Ovary (tissue), 3 donors: ENCODE measurements around the gene FEM1C.

ENCODE experiments used
- POLR2A ChIP-seq: fragments of 450-650 bp; IDR thresholded peaks from one replicate; pipeline ENCODE4 v1.6.1; 2017; ENCODE audit warnings: antibody characterized with exemption, mild to moderate bottlenecking, moderate library complexity
- TF ChIP-seq, protein P1 (sequence below), 3 donors: fragments of 450-650 bp in 2 of 3; fragments of 200-600 bp in 1 of 3; IDR thresholded peaks; one replicate each; pipeline versions ENCODE4 v1.5.1 to v1.8.0; 2016 to 2022; ENCODE audit warnings: antibody characterized with exemption in 3 of 3, mild to moderate bottlenecking in 1 of 3
- donor health status: DM: no; HTN: no; CAD: no.

DNA sequence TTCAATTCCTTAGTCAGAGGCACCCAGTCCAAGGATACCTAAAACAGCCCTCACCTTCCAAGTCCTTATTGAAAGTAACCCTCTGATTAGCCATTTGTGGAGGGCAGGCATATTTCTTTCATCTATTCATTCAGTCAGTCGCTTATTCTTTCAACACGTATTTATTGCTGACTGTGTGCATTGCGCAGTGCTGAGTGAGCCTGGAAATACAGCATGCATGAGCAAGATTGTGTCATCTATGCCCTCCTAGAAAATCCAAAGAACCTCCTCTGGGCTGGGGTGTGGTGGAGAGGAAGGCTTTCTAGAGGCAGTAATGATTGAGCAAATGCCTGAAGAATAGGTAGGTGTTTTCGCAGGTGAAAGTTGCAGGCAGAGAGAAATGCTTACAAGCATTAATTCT, 8.5 kb upstream of the FEM1C start:
- TF ChIP-seq POLR2A: no peak
- TF ChIP-seq, protein P1, sequence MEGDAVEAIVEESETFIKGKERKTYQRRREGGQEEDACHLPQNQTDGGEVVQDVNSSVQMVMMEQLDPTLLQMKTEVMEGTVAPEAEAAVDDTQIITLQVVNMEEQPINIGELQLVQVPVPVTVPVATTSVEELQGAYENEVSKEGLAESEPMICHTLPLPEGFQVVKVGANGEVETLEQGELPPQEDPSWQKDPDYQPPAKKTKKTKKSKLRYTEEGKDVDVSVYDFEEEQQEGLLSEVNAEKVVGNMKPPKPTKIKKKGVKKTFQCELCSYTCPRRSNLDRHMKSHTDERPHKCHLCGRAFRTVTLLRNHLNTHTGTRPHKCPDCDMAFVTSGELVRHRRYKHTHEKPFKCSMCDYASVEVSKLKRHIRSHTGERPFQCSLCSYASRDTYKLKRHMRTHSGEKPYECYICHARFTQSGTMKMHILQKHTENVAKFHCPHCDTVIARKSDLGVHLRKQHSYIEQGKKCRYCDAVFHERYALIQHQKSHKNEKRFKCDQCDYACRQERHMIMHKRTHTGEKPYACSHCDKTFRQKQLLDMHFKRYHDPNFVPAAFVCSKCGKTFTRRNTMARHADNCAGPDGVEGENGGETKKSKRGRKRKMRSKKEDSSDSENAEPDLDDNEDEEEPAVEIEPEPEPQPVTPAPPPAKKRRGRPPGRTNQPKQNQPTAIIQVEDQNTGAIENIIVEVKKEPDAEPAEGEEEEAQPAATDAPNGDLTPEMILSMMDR (IDR thresholded peaks at IDR 0.05): no peak
